Endothelial cell of umbilical vein (primary cell): ENCODE measurements around the gene SCYGR1.

Source experiments
- EZH2 ChIP-seq: IDR thresholded peaks from 2 replicates; pipeline ENCODE4 v1.6.1; 2012; ENCODE audit warnings: borderline replicate concordance, low read depth, mild to moderate bottlenecking, moderate library complexity, low read length, inconsistent platforms; ENCODE audit not compliant: severe bottlenecking
- FOS ChIP-seq: IDR thresholded peaks from 2 replicates; pipeline ENCODE4 v1.6.1; 2011; ENCODE audit warnings: mild to moderate bottlenecking, low read length, moderate library complexity, borderline replicate concordance; ENCODE audit not compliant: insufficient read depth
- JUN ChIP-seq: IDR thresholded peaks from 2 replicates; pipeline ENCODE4 v1.6.1; 2011; ENCODE audit warnings: borderline replicate concordance, low read depth; ENCODE audit not compliant: insufficient read length, insufficient read depth
- MAX ChIP-seq: IDR thresholded peaks from 2 replicates; pipeline ENCODE4 v1.6.1; 2011; ENCODE audit not compliant: insufficient read depth, insufficient read length
- POLR2A ChIP-seq: IDR thresholded peaks from 2 replicates; pipeline ENCODE4 v1.6.1; 2012; ENCODE audit warnings: low read depth, mild to moderate bottlenecking, control low read depth, low read length
- POLR2AphosphoS5 ChIP-seq: IDR thresholded peaks from 2 replicates; pipeline ENCODE4 v1.6.1; 2012; ENCODE audit warnings: low read depth, mild to moderate bottlenecking, control low read depth, low read length, moderate library complexity; ENCODE audit not compliant: insufficient read depth
- TF ChIP-seq, protein P1 (sequence below), 2 donors: IDR thresholded peaks; 1 replicate in 1 of 2; 2 replicates in 1 of 2; pipeline ENCODE4 v1.5.1; 2011; ENCODE audit warnings: low read length in 2 of 2, mild to moderate bottlenecking in 2 of 2, moderate library complexity in 2 of 2, control low read depth in 1 of 2, inconsistent platforms in 1 of 2, low read depth in 1 of 2; ENCODE audit not compliant: insufficient read depth in 1 of 2; ENCODE audit errors: extremely low read depth in 1 of 2

- TF ChIP-seq, protein P1, sequence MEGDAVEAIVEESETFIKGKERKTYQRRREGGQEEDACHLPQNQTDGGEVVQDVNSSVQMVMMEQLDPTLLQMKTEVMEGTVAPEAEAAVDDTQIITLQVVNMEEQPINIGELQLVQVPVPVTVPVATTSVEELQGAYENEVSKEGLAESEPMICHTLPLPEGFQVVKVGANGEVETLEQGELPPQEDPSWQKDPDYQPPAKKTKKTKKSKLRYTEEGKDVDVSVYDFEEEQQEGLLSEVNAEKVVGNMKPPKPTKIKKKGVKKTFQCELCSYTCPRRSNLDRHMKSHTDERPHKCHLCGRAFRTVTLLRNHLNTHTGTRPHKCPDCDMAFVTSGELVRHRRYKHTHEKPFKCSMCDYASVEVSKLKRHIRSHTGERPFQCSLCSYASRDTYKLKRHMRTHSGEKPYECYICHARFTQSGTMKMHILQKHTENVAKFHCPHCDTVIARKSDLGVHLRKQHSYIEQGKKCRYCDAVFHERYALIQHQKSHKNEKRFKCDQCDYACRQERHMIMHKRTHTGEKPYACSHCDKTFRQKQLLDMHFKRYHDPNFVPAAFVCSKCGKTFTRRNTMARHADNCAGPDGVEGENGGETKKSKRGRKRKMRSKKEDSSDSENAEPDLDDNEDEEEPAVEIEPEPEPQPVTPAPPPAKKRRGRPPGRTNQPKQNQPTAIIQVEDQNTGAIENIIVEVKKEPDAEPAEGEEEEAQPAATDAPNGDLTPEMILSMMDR (IDR thresholded peaks at IDR 0.05; ENCODE audit: extremely low read depth in 1 of 2, insufficient read depth in 1 of 2, low read depth in 1 of 2, low read length in 2 of 2), result no peak
- TF ChIP-seq FOS (no peak), MAX (no peak), POLR2A (no peak), EZH2 (no peak), POLR2AphosphoS5 (no peak), JUN (no peak)
These were observed 8.7 kb downstream of the SCYGR1 start, which contains the start of gene TM4SF20 for GRCh38 chr2:227379095-227379494.
